ENCODE measurements around the gene PRSS2.

PRSS2 gene

DNA sequence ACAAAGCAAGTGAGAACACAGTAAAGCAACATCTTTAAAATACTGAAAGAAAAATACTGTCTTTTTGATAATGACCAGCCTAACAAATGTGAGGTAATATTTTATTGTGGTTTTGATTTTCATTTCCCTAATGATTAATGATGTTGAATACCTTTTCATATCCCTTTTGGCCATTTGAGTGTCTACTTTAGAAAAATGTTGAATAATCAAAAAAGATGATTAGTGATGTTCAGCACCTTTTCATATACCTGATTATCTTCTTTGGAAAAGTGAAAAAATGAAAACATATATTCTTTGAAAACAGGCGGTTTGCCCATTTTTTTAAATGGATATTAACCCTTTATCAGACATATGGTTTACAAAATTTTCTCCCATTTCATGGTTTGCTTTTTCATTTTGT, 51.9 kb downstream of the PRSS2 start:
- DNase-seq: no peak
